ENCODE data around the gene HSDL1. TPM values are rescaled to one million over a fixed set of nuclear protein-coding genes. Genes with fewer than 3 reads are reported as not detected.

HSDL1 gene
- total RNA-seq, 1 donor from 2014 or later = 16.3 TPM

DNA sequence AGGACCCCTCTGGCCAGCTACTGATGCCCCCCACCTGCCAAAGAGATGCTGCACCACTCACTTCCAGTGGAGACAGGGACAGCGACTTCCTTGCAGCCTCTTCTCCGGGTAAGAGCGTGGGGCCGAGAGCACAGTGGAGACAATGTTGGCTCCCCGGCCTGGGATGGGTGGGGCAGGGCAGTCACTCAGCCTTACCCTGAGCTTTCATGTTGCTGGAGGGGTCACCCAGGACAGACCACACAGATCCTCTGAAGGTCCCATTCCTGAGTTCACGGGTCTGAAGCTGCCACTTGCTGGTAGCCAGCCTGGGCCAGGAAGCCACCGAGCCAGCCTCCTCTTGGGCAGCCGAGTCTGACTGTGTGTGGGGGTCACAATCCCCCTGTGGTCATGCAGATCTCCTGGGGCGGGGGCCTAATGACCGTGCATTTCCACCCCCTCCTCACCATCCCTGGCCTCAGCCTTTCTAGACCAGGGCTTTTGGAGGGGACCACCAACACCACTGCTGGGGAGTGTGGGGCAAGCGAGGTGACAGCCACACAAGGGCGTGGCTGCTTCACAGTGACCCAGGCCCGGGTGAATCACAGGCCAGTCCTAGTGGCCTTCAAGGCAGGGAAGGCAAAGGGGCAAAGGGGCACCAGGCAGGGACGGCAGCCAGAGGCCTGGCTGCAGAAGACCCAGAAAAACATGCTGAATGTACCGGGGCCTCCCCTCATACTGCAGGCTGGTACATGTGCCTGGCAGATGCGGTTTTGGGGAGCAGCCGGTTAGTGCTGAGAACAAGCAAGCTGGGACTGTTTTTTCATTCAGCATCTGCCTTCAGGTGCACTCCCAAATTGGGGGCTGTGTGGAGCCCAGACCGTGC lies 31.4 kb upstream of the HSDL1 start:
- DNase-seq (ENCODE audit: low spot score) = no peak

DNA sequence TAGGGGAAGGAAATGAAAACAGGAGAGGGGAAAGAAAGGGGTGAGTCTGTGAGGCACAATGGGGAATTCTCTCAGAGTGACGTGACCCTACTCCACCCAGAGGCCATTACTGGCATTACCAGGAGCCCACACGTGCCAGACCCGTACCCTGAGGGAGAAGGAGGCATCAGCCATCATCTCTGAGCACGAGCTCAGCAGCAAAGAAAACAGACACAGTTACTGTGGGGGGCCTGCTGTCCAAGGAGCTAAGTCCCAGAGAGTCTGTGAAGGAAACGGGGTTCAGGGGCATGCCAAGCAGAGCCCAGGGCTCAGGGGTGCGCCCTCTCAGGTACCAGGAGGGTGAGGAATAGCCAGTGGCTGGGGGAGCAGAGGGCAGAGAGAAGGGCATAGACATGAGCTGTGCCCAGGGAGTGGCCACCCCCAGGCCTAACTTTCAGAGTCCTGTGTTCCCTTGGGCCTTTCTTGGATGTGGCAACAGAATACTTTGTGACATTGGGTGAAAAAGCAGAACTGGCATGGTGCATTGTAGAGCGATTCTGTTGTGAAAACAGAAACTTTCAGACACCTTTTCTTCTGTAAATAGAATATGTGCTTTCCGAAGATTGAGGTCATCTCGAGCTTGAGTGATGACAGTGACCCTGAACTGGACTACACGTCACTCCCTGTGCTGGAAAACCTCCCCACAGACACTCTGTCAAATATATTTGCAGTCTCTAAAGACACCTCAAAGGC lies 30.5 kb upstream of the HSDL1 start:
- DNase-seq (ENCODE audit: low spot score) = peak; percentile 55

DNA sequence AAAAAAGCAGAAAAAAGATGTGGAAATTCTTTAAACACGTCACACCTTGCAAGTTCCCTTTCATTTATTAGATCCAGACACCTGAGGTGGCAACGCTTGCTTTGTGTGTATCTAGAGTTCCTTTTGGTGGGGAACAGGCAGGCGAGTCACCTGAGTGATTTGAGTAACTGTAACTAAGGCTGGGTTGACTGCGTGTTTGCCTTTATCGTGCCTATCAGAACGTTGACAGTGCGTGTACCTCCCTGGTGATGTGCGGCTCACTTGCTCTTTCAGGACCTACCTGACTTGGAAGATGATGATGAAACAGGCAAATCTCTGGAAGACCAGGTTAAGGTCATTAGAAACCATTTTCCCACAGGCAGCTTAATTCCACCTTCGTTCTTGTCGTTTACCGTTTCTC lies 29.4 kb upstream of the HSDL1 start:
- no peak for DNase-seq (ENCODE audit: low spot score)

DNA sequence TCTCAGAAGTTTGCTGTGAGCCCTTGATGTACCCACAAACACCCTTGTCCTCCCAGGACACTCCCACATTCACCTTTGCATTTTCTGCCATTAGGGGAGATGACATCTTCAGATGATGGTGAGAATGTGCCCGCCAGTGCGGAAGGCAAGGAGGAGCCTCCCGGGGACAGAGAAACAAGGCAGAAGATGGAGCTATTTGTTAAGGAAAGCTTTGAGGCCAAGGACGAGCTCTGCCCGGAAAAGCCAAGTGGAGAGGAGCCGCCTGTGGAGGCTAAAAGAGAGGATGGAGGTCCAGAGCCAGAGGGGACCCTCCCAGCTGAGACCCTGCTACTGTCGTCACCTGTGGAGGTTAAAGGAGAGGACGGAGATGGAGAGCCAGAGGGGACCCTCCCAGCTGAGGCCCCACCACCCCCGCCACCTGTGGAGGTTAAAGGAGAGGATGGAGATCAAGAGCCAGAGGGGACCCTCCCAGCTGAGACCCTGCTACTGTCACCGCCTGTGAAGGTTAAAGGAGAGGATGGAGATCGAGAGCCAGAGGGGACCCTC lies 24.9 kb upstream of the HSDL1 start:
- no peak for DNase-seq (ENCODE audit: low spot score)

DNA sequence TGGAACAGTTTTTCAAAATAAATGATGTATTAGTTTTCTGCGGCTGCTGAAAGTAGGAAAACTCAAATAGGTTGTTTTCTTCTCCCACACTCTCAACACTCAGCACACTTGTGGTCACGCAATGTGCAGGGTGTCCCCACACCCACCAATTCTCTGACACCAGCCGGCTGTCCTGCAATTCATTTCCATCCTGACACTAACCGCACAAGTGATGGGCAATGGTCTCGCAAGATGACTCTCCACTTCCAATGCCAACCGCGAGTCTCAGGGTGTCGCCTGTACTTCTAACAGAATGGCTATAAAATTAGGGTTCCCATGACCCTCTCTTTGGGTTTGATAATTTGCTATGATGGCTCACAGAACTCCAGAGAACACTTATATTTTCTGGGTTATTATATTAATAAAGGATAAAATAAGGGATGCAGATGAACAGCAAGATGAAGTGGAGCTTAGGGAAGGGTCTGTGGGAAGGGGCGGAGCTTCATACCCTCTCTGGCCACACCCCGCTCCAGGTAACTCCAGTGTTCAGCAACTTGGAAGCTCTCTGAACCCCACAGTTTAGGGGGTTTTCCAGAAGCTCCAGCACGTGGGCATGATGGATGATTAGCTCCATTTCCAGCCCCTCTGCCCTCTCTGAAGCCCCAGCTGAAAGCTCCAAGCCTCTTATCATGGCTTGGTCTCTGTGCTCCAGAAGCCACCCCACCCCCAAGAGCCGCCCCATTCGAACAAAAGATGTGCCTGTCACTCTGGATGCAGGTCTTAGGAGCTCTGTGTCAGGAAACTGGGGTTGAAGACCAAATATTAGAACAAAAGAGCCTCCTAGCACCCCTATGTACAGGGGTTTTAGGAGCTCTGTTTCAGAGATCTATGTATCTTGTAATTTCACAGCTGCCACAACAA lies 22.1 kb upstream of the HSDL1 start:
- no peak for DNase-seq (ENCODE audit: low spot score)

DNA sequence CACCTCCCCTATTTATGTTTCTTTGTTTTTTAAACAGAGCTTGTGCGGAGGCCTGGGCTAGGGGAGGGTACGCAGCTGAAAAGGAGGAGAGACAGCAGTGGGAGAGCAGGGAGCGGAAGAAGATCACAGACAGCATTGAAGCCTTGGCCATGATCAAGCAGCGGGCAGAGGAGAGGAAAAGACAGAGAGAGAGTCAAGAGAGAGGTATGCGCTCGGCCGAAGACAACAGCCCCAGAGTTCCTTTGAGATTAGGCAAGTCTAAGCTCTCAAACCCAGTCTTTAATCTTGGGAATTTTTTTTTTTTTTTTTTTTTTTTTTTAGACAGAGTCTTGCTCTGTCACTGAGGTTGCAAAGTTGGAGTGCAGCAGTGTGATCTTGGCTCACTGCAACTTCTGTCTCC lies 20.8 kb upstream of the HSDL1 start:
- no peak for DNase-seq (ENCODE audit: low spot score)

DNA sequence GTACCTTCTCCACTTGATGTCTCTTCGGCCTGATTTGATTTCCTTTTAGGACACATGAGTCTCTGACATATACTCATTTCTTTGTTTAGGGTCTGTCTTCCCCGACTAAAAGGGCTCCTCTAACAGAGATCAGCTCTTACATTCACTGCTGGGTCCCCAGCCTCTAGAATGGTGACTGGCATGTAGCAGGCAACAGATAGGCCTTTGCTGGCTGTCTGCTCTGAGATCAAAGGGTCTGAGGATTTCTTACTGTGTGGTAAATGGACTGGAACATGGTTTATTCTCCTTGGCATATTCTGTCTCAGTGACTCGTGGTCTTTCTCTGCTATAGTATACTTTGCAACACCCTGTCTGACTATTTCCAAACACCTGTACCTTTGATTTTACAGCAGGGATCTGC lies 16.8 kb upstream of the HSDL1 start:
- DNase-seq (ENCODE audit: low spot score) = no peak

DNA sequence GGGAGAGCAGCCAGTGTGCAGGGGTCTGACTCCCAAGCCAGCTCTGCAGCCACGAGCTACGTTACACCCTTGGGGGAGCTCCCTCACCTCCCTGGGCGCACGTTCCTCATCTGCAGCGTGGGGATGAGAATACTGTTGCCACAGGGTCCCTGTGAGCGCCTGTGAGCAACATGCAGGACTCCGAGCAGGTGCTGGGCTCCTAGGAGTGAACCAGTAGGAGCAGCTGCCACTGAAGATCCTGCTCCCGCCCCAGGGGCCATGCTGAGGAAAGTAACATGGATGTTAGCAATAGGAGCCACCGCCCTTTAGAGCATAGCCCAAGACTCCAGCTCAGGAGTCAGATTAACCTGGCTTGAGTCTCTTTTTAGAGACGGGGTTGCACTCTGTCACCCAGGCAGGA lies 16.1 kb upstream of the HSDL1 start:
- DNase-seq (ENCODE audit: low spot score) = no peak

DNA sequence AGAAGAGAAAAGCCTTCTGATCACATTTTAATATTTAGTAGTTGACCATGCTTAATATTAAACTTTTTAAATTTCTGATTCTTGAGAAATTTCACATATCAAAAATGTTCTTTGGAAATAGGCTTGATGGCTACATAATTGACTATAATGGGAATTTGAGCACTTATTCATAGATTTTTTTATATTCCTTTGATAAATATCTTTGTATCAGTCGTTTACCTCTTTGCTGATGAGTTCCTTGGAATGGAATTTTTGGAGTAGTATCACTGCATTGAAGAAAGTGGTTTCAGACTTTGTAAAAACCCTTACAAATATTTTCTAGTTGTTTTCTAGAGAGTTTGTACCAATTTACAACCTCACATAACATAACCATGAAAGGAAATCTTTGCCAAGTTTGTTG lies 14.8 kb upstream of the HSDL1 start:
- no peak for DNase-seq (ENCODE audit: low spot score)

DNA sequence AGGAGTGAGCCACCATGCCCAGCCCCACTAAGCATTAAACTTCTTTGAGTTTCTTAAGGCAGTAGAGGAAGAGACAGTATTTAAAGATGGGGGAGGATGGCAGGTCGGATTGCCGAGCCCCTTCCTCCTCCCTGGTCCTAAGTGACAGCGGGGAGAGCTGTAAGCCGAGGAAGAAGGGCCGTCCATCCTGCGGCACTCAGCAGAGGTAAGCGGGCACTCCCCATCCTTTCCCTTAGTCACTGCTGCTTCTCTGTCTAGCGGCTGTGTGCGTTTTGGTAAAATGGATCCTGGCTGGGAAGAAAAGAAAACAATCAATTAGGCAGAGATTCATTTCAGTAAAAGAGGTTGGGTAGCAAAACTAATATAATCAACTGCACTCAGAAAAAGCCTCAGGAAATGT lies 14.0 kb upstream of the HSDL1 start:
- DNase-seq (ENCODE audit: low spot score) = no peak

DNA sequence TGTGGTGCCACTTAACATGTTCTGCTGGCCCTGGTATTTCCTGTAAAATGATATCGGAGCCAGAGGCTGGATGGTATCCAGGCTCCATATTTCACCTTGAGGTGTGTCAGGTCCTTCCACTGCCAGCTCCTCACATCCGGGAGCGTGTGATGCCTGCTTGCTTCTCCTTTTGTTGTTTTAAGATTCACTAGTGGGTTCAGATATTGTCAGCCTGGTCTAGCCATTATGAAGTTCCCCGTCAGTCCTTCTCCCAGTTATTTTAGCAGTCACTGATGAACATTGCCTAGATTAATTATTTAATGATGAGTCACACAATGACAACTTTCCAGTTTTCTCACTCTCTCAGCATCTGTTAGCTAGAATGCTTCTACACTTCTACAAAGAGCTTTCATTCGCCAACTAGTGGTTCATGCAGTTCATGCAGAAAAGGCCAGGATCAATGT lies 11.4 kb upstream of the HSDL1 start:
- no peak for DNase-seq (ENCODE audit: low spot score)

DNA sequence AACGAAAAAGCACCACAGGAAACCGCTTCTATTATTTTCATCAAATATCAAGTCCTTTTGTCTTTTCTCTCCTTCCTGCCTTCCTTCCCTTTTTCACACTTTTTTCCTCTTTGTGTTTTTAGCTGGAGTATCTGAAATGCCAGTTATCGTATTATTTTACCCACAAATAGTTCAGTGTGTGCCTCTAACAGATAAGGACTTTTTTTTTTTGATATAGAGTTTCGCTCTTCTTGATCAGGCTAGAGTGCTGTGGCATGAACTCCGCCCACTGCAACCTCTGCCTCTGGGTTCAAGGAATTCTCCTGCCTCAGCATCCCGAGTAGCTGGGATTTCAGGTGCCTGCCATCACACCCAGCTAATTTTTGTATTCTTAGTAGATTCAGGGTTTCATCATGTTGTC lies 10.8 kb upstream of the HSDL1 start:
- DNase-seq (ENCODE audit: low spot score) = no peak

DNA sequence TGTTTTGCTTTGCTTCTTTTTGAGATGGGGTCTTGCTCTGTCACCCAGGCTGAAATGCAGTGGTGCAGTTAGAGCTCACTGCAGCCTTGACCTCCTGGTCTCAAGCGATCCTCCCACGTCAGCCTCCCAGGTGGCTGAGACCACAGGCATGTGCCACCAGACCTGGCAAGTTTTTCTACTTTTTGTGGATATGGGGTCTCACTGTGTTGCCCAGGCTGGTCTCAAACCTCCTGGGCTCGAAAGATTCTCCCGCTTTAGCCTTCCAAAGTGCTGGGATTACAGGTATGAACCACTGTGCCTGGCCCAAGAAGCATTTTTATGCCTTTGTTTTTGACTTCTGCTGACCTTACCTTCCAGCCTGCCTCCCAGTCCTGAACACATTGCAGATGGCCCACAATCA lies 10.2 kb upstream of the HSDL1 start:
- no peak for DNase-seq (ENCODE audit: low spot score)

DNA sequence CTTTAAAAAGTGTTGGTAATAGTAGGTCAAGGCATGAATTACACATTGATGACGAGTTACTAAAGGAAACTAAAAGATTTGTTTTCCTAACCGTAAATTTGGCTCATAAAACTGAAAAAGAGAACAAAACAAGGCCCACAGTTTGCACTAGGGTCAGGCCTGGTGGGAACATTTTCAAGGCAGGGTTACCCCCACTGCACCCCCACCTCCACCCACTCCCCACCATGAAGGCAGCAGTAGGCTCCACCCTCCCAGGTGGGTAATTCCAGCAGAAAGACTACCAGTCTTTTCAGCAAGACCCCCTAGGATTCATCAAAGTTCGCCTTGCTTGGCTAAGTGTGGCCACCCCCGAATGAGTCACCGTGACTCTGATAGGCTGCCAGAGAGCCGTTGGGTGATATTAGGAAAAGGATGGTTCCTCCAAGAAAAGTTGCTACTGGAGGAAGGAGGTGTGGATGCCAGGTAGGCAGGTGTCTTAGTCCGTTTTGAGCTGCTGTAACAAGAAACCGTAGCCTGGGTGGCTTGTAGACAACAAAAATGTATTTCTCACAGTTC lies 8.8 kb upstream of the HSDL1 start:
- DNase-seq (ENCODE audit: low spot score) = no peak

DNA sequence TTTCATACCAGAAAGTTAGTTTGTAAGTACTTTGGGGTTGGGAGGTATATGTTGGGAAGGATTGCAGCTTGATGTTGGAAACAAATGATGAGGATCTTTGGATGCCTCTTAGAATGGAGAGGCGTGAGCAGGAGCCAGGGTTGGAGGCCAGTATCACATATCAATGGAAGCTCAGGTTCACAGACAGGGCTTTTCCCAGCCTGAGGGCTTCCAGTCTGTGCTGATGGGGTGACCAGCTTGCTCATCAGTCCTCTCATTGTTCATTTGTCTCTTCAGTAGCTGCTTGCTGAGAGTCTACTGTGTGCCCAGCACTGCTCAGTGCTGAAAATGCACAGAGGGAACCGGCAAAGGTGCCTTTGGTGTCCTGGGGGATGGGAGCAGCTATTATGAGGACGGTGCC lies 5.9 kb upstream of the HSDL1 start:
- DNase-seq (ENCODE audit: low spot score) = no peak

DNA sequence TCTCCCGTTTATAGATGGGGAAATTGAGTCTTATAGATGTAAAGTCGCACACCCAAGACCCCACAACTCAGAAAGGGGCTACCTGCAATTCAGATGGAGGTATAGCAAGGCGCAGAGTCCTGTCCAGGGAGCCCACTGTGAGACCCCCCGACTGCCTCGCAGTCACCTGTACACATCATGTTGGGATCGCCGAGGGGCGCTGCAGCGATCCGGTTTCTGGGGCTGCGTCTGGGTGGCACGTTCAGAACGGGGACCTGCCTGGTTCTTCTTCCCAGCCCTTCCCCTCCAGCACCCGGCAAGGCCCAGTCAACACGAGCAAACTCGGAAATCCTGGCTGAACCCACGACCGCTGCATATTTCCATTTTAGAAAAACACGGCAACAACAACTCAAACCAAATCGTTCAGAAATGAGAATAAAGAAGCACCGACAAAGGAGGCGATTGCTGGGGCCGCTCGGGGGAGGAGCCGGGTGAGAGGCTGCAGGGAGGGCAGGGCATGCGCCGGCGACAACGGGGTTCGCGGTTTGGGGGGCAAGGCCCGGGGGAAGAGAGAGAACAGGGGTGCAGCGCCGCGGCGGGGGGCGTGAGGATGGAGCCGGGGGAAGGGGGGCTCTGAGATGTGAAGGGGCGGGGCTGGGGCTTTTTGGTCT lies 643 bp downstream of the HSDL1 start:
- DNase-seq (ENCODE audit: low spot score) = no peak

DNA sequence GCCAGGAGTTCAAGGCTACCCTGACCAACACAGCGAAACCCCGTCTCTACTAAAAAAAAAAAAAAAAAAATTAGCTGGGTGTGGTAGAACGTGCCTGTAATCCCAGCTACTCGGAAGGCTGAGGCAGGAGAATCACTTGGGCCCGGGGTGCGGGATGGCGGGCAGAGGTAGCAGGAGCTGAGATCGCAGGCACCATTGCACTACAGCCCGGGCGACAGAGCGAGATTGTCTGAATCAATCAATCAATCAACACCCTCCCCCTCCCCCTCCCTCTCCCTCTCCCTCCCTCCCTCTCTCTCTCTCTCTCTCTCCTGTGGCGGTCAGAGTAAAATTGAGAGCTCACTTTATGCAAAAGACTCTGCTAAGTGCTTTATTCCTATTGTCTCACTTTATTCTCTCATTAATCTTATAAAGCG lies 1.2 kb downstream of the HSDL1 start:
- DNase-seq (ENCODE audit: low spot score) = no peak

DNA sequence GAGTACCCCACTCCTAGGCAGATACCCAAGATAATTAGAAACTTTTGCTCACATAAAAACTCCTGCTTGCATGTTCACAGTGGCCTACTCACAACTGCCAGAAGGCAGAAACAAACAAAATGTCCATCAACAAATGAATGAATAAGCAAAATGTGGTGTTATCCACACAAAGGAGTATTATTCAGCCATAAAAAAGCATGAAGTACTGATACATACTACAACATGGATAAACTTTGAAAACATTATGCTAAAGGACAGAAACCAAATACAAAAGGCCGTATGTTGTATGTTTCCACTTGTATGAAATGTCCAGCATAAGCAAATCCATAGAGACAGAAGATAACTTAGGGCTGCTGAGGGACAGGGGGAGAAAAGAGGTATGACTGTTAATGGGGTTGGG lies 1.9 kb downstream of the HSDL1 start:
- DNase-seq (ENCODE audit: low spot score) = no peak

DNA sequence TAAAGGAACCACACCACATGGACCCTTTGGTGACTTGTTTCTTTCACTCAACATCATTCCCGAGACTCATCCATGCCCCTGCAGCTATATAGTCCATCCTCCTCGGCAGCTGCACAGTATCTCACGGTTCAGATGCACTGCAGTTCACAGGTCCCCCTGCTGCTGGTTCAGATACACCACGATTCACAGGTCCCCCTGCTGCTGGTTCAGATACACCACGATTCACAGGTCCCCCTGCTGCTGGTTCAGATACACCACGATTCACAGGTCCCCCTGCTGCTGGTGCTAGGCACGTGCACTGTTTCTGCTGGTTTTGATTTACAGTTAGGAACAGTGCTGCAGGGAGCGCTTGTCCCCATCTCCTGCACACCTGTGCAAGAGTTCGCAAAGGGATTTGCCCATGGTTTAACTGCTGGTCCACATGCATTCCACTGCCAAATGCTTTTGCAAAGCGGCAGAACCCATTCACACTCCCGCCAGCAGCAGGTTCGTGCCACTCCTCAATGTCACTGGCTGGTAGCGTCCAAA lies 3.8 kb downstream of the HSDL1 start:
- DNase-seq (ENCODE audit: low spot score) = no peak

DNA sequence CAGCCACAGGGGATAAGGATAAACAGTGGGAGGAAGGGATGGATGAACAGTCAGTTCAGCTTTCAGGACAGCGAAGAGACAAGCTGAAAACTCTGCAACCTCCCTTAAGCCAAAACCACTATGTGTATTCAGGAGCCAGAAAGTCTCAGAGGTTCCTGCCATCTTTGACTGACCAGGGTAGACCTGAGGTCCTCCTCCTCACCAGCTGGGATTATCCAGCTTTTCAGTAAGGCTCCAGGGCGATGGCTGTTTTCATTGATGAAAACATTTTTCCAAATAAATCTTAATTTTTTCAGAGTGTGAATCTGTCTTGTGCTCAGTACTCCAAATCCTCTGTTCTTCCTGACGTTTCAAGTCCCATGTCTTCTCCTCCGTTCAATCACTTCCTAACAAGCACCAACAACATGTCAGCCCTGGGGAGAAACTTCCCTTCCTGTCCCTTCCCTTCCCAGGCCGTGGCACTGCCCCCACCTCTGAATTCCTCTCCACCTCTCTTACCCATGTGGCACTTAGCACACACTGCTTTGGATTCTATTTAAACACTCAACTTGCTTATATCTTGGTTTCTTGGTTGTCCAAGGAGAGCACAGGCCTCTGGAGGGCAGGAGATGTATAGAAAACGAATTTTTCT lies 5.2 kb downstream of the HSDL1 start:
- no peak for DNase-seq (ENCODE audit: low spot score)
